ENCODE measurements around the gene DLG2.

DNA sequence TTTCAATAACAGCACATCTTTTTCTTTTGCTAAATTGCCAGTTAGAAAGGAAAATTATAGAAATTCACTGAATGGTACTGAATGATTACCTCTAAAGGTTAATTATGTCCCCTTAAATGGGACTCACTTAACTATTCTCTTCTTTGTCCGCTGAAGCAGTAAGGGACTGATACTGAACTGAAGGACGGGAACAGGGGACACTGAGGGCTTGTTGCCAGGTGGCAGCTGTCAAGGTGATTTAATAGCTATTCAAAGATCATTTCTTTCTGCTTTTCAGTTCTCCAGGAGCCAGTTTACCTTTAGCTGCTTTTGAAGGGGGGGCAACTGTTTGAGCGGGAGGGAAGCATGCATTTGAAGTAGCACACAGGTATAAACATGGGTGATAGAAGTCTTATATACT lies 2015.5 kb downstream of the DLG2 start:
- TF ChIP-seq, protein P1, sequence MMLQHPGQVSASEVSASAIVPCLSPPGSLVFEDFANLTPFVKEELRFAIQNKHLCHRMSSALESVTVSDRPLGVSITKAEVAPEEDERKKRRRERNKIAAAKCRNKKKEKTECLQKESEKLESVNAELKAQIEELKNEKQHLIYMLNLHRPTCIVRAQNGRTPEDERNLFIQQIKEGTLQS (IDR thresholded peaks at IDR 0.05): no peak
- TF ChIP-seq, protein P1 (CRISPR knock-in tag; conservative IDR thresholded peaks at IDR 0.05): no peak
- TF ChIP-seq PHB (CRISPR knock-in tag; IDR thresholded peaks at IDR 0.05) (no peak), POLR2AphosphoS5 (IDR thresholded peaks at IDR 0.05; ENCODE audit: control insufficient read depth, insufficient read depth, low read depth, low read length) (no peak), E2F4 (CRISPR knock-in tag; IDR thresholded peaks at IDR 0.05; ENCODE audit: low read depth) (no peak), CBX2 (IDR thresholded peaks at IDR 0.05; ENCODE audit: insufficient read depth, low read length, poor library complexity, severe bottlenecking) (no peak), TCF7L2 (IDR thresholded peaks at IDR 0.05; ENCODE audit: low read depth, low read length) (no peak), TAF1 (IDR thresholded peaks at IDR 0.05; ENCODE audit: control insufficient read depth, extremely low read depth, insufficient read depth, low read length, severe bottlenecking) (no peak), EP300 (IDR thresholded peaks at IDR 0.05; ENCODE audit: low read length) (no peak), GABPA (tag; conservative IDR thresholded peaks at IDR 0.05; ENCODE audit: low read depth) (no peak), KAT2B (IDR thresholded peaks at IDR 0.05; ENCODE audit: low read depth, low read length) (no peak)

Data from K562 (cell line).